Activated B cell treated with CpG ODN at 0.5 μM for 24 hours (primary cell): Measurements from ENCODE around the gene PHF21A. TPM values are rescaled to one million over a fixed set of nuclear protein-coding genes. Genes with fewer than 3 reads are reported as not detected.

Source experiments
- ATAC-seq: fragments of 200-7000 bp; cut with Tn5 transposase; one replicate; pipeline ENCODE4 v1.10.0; 2021; ENCODE audit warnings: low read depth, mild to moderate bottlenecking, moderate library complexity
- CTCF ChIA-PET: fragments of 350-600 bp; sonication (Branson Sonifier 250); formaldehyde crosslinking; loops from one replicate; lab custom pipeline; 2021; ENCODE audit warnings: antibody characterized with exemption; lab: Charles Lee
- POLR2A ChIA-PET: fragments of 350-600 bp; sonication (Branson Sonifier 250); formaldehyde crosslinking; loops from one replicate; lab custom pipeline; 2021; ENCODE audit warnings: antibody characterized with exemption; lab: Charles Lee
- DNase-seq: peaks from one replicate; pipeline ENCODE4 v3.0.0; 2022
- H3K27ac Mint-ChIP-seq: one replicate; pipeline ENCODE4 v1.8.0; 2020; ENCODE audit warnings: mixed read lengths
- H3K27me3 Mint-ChIP-seq: one replicate; pipeline ENCODE4 v1.8.0; 2021; ENCODE audit warnings: mixed read lengths
- H3K36me3 Mint-ChIP-seq: one replicate; pipeline ENCODE4 v1.8.0; 2021; ENCODE audit warnings: low read depth, mixed read lengths
- H3K4me1 Mint-ChIP-seq: one replicate; pipeline ENCODE4 v1.8.0; 2021; ENCODE audit warnings: mixed read lengths
- H3K4me3 Mint-ChIP-seq: one replicate; pipeline ENCODE4 v1.8.0; 2020; ENCODE audit warnings: mild to moderate bottlenecking, mixed read lengths
- H3K9me3 Mint-ChIP-seq: one replicate; pipeline ENCODE4 v1.8.0; 2020; ENCODE audit warnings: mixed read lengths
- intact Hi-C: fragments of 100-400 bp; cut with micrococcal nuclease; formaldehyde crosslinking; loops from one replicate; pipeline ENCODE4 v1.15.1; 2024
- total RNA-seq: library from RNA; stranded (reverse); gene quantifications from 2 replicates; pipeline ENCODE4 v1.2.3, GENCODE V29; 2022
- TF ChIP-seq, protein P1 (sequence below): fragments of 200-600 bp; IDR thresholded peaks from one replicate; pipeline ENCODE4 v1.8.0; 2022; ENCODE audit warnings: antibody characterized with exemption, mild to moderate bottlenecking

PHF21A gene
- total RNA-seq, 1 donor from 2014 or later: 71.0 TPM

DNA sequence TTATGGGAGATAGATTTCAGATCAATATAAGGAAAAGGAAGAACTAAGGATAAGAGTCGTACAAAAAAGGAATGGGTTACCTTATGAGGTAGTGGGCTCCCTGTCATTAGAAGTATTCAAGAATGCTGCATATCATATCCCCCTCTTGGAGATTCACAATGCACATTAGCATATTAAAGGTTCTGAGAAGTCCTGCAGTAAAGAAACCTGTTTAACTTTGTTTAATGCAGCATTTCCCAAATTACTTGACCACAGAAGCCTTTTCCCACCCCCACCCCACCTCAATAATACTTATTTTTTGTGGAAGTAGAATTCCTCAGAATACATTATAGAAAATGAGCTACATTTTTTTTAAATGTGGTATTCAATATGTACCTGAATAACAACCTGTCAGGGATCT lies 30.9 kb downstream of the PHF21A start:
- ChIA-PET POLR2A (interaction anchor here (0.6 kb wide), 3 partner anchors 10 to 192 kb away, joined by 4 to 6 read pairs (median 5); no protein-coding TSS in a partner anchor), CTCF (no interaction called here)
- Mint-ChIP-seq H3K4me3 (no peak overlapping the region), H3K4me1 (no peaks in the 10 kb centered on the region), H3K27me3 (no peaks in the 10 kb centered on the region), H3K36me3 (peaks cover 34% of the 10 kb centered on the region), H3K9me3 (no peaks in the 10 kb centered on the region), H3K27ac (no peak overlapping the region)
- DNase-seq: no peak
- TF ChIP-seq, protein P1, sequence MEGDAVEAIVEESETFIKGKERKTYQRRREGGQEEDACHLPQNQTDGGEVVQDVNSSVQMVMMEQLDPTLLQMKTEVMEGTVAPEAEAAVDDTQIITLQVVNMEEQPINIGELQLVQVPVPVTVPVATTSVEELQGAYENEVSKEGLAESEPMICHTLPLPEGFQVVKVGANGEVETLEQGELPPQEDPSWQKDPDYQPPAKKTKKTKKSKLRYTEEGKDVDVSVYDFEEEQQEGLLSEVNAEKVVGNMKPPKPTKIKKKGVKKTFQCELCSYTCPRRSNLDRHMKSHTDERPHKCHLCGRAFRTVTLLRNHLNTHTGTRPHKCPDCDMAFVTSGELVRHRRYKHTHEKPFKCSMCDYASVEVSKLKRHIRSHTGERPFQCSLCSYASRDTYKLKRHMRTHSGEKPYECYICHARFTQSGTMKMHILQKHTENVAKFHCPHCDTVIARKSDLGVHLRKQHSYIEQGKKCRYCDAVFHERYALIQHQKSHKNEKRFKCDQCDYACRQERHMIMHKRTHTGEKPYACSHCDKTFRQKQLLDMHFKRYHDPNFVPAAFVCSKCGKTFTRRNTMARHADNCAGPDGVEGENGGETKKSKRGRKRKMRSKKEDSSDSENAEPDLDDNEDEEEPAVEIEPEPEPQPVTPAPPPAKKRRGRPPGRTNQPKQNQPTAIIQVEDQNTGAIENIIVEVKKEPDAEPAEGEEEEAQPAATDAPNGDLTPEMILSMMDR: no peak
- intact Hi-C loops: no loop called here
- no peak for ATAC-seq

DNA sequence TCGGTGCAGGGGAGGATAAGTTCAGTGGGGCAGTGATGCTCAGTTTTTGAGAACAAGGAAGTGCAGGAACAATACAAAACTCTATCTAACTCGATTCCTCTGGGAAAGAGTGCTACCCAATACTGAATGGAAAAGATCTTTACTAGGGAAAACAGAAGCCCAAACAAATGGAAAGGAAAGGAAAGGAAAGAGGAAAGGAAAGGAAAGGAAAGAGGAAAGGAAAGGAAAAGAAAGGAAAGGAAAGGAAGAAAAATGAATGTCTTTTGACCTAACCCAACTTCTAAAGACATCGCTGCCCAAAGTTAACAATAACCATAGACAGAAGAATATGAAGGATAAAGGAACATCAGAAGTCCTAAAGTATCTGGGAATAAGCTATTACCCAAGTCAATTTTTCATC lies 41.6 kb downstream of the PHF21A start:
- Mint-ChIP-seq H3K27ac (no peak overlapping the region), H3K36me3 (peaks cover 63% of the 10 kb centered on the region)
- POLR2A ChIA-PET: no interaction called here

DNA sequence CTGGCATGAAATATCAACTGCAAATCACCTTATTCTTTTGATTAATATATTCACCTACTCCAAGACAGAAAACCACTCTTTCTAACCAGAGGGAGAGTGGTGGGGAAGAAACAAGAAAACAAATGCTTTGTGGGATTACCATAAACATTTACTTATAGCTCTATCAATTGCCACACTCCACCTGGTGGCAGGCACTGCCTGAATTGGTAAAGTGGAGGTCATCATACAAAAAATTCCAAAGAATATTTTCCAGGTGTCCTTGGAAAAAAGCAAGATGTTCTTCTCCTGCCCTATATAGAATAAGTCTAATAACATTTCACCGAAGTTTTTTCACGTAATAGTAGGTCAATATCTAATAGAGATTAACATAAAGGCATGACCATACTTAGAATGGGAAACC lies 45.3 kb downstream of the PHF21A start:
- CTCF ChIA-PET: no interaction called here
- peaks cover 58% of the 10 kb centered on the region for H3K36me3 Mint-ChIP-seq

More for the DNA sequence above, 41.6 kb downstream of the PHF21A start:
- TF ChIP-seq, protein P1: no peak
- no peak overlapping the region for H3K4me3 Mint-ChIP-seq
- intact Hi-C loops: no loop called here
- CTCF ChIA-PET: no interaction called here
- DNase-seq: no peak
- H3K9me3 Mint-ChIP-seq: no peaks in the 10 kb centered on the region
- H3K27me3 Mint-ChIP-seq: no peaks in the 10 kb centered on the region
- H3K4me1 Mint-ChIP-seq: no peaks in the 10 kb centered on the region
- ATAC-seq: no peak

DNA sequence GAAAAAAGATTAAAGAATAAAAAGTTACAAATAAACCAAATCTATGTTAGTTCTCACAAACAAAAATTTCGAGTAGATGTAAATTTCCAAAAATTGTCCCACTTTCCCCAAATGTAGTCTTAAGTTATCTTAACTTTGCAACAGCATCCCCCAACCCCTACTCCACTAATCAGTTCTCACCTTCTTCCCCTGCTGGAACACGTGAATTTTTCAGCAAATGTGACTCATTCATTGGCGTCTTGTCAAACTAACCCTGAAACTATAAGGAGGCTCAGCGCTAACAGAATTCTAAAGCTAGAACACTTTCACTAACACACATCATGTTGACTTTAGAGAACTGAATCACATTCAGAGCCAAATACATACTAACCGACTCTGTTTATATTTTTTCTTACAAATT lies 46.1 kb downstream of the PHF21A start:
- TF ChIP-seq, protein P1: no peak
- CTCF ChIA-PET: no interaction called here
- H3K27me3 Mint-ChIP-seq: no peaks in the 10 kb centered on the region
- no peak for ATAC-seq
- no peaks in the 10 kb centered on the region for H3K9me3 Mint-ChIP-seq
- intact Hi-C loops: no loop called here
- no peak overlapping the region for H3K27ac Mint-ChIP-seq
- H3K4me3 Mint-ChIP-seq: no peak overlapping the region
- DNase-seq: no peak
- POLR2A ChIA-PET: no interaction called here
- H3K4me1 Mint-ChIP-seq: no peaks in the 10 kb centered on the region
- H3K36me3 Mint-ChIP-seq: peaks cover 57% of the 10 kb centered on the region

More for the DNA sequence above, 45.3 kb downstream of the PHF21A start:
- no peaks in the 10 kb centered on the region for H3K9me3 Mint-ChIP-seq
- POLR2A ChIA-PET: interaction anchor here (0.6 kb wide), 1 partner anchor 44 kb away, joined by 7 read pairs; no protein-coding TSS in a partner anchor
- H3K27ac Mint-ChIP-seq: no peak overlapping the region
- DNase-seq (no peak), ATAC-seq (no peak)
- intact Hi-C loops: no loop called here
- no peaks in the 10 kb centered on the region for H3K27me3 Mint-ChIP-seq
- H3K4me3 Mint-ChIP-seq: no peak overlapping the region
- TF ChIP-seq, protein P1: no peak
- no peaks in the 10 kb centered on the region for H3K4me1 Mint-ChIP-seq

DNA sequence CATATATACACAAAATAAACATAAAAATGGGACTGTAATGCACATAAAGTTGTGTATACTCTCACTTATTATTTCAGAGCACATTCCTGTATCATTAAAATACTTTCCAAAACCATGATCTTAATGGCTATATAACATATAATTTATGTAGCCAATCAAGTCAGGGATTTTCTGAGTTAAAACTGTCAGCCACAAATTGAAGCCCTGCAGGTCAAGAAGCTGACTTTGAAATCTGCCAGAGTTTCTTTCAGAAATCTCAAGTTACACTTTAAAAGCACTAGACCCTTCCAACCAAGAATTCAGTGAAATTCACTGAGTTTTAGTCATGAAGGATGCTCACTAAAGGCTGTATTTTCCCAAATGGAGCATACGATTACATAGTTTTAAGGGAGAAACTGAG lies 47.6 kb downstream of the PHF21A start:
- Mint-ChIP-seq H3K36me3 (peaks cover 60% of the 10 kb centered on the region), H3K27me3 (no peaks in the 10 kb centered on the region), H3K9me3 (no peaks in the 10 kb centered on the region), H3K27ac (no peak overlapping the region), H3K4me1 (no peaks in the 10 kb centered on the region), H3K4me3 (no peak overlapping the region)
- ChIA-PET CTCF (no interaction called here), POLR2A (no interaction called here)
- intact Hi-C loops: no loop called here
- TF ChIP-seq, protein P1: no peak
- DNase-seq (no peak), ATAC-seq (no peak)
